ENCODE measurements around the gene PCDHGA2. TPM values are rescaled to one million over a fixed set of nuclear protein-coding genes. Genes with fewer than 3 reads are reported as not detected.
A peak's percentile ranks its signal among the peaks of the same experiment; 100 is the strongest.
"Not testable (repeated sequence)": the region's sequence is repeated elsewhere in the genome, so short reads cannot be mapped to it uniquely, and the experiment has no call there.

Gene PCDHGA2
- 0.03 and 0.05 TPM in 2 replicates for total RNA-seq (2014; rRNA removed; shearing (Covaris generic))

DNA sequence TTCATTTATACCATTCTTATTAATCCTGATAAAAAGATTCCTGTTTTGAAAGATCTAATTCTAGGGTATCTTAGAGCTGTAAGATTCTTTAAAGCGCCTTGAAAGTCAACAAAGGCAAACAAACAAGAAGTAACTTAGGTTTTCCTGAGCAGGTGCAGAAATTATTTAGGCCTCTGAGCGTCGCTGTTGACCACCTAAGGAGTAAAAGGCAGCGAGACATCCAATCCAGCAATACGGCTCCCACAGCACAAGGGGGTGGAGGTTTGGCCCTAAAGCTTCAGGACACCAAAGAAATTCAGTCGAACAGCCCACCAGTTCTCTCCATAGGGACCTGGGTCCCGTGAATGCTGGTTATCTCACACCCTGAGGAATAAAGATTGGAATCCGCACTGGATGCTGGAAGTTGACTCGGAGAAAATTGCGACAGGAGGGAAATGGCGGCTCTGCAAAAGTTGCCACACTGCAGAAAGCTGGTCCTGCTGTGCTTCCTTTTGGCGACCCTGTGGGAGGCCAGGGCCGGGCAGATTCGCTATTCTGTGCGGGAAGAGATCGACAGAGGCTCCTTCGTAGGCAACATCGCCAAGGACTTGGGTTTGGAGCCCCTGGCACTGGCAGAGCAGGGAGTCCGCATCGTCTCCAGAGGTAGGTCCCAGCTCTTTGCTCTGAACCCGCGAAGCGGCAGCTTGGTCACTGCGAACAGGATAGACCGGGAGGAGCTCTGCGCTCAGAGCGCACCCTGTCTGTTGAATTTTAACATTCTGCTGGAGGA is at the start of gene PCDHGA2:
Gene PCDHGA2, plus strand, starts transcription at position 223 of the 769 bp plus-strand sequence.
- DNase-seq (ENCODE audit: low spot score), result no peak

DNA sequence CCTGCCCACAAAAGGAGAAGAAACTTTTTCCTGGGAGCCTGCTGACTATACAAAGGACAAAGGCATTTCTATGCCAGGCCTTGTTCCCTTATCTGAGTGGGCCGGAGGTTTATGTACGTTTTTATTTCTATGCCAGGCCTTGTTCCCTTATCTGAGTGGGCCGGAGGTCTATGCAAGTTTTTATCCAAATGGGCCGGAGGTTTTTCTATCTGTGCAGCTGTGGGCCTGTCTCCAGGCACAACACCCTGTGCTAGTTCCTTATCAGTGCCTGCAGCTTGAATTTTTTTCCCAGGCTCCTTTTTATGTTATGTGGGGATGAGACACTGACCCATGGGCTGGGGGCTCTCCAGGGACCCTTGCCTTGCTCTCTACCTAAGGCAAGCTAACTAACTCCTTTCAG is 40.2 kb upstream of the PCDHGA2 start:
- DNase-seq (ENCODE audit: low spot score), result no peak

DNA sequence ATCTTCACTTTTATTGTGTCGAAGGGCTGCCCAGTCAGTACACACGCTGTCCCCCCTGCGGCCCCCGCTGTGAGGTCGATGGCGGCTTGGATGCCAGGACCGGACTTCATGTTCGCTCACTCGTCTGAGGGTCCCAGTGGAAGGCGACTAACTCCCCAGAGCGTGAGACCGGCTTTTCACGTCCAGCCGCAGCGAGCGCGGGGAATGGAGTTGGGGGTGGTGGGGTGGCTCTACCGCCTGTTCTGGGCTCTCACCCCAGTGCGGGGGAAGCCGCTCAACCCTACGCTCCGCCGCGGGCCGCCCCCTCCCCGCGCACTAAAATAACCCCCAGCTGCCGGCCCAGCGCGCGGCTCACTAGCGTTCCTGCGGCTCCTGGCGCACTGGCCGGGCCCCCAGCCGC is 34.8 kb upstream of the PCDHGA2 start, which contains the start of gene SLC25A2:
Gene SLC25A2, minus strand, starts transcription at position 294 of the 400 bp plus-strand sequence. Its CDS starts 184 bp downstream, at position 110.
- DNase-seq (ENCODE audit: low spot score), result no peak

DNA sequence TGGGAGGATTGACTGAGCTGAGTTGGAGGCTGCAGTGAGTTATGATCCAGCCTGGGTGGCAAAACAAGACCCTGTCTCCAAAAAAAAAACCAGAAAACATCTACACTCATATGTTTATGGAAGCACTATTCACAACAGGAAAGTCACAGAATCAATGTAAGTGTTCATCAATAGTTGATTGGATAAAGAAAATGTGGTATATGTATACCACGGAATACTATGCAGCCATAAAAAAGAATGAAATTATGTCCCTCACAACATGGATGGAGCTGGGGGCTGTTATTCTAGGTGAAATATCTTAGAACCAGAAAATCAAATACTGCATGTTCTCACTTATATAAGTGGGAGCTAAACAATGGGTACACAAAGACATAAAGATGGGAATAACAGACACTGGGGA is 31.9 kb upstream of the PCDHGA2 start:
- no peak for DNase-seq (ENCODE audit: low spot score)

DNA sequence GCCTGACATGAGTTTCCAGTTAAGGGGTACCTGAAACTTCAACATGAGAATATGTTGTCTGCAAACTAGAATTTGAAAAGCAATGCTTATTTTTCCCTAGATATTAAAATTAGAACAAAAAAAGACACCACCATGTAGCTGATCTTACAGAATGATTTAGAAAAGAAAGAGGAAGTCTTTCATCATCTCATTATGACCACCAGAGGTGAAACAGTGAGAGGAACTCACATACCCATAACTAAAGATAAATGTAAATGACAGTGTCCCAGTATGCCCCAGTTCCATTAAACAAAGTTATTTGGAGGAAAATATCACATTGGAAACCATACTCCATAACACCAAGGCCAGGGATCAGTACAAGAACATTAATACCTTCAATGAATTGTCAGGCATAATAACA is 24.8 kb upstream of the PCDHGA2 start:
- no peak for DNase-seq (ENCODE audit: low spot score)

DNA sequence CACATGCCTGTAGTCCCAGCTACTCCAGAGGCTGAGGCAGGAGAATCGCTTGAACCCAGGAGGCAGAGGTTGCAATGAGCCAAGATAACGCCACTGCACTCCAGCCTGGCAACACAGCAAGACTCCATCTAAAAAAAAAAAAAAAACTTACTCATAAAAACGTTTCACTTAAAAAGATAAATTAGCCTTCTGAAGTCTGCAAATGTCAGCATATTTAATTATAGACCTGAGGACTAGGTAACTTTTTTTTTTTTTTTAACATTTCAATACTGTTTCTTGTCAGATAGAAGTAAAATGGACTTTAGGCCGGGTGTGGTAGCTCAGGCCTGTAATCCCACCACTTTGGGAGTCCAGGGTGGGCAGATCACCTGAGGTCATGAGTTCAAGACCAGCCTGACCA is 21.6 kb upstream of the PCDHGA2 start:
- not testable (repeated sequence) for DNase-seq (ENCODE audit: low spot score)

DNA sequence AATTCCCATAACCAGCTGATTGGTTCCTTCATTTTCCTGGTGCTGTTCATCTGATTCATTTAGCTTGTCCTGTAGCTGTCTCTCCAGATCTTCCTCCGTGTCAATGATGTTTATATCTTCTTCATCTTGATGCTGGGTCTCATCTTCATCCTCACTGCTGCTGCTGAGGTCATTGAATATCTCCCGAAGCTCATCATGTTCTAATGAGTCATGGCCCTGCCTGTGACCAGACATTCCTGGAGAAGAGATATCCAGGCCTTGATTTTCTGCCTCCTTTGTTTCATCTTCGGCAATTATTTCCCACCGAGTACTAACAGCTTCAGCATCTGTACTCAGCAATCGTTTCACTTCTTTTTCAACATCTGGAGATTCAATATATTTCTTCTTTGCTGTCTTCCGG is 19.4 kb upstream of the PCDHGA2 start:
- DNase-seq (ENCODE audit: low spot score), result no peak

DNA sequence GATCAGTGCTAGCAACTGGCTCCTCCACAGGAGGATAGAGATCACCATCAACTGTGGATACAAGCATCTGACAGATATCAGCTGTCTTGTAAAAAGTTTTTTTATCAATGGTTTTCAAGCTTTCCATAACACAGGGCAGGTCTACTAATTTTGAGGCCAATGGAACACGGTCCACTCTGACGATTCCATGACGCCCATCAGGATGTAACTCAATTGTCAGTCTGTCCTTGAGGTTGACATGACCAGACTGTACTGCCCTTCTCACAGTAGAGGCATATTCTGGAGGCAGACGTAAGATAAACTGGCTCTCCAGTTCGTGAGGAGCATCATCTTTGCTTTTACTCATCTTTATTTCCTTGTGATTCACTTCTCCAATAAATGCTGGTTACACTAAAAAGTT is 18.9 kb upstream of the PCDHGA2 start:
- DNase-seq (ENCODE audit: low spot score), result no peak

DNA sequence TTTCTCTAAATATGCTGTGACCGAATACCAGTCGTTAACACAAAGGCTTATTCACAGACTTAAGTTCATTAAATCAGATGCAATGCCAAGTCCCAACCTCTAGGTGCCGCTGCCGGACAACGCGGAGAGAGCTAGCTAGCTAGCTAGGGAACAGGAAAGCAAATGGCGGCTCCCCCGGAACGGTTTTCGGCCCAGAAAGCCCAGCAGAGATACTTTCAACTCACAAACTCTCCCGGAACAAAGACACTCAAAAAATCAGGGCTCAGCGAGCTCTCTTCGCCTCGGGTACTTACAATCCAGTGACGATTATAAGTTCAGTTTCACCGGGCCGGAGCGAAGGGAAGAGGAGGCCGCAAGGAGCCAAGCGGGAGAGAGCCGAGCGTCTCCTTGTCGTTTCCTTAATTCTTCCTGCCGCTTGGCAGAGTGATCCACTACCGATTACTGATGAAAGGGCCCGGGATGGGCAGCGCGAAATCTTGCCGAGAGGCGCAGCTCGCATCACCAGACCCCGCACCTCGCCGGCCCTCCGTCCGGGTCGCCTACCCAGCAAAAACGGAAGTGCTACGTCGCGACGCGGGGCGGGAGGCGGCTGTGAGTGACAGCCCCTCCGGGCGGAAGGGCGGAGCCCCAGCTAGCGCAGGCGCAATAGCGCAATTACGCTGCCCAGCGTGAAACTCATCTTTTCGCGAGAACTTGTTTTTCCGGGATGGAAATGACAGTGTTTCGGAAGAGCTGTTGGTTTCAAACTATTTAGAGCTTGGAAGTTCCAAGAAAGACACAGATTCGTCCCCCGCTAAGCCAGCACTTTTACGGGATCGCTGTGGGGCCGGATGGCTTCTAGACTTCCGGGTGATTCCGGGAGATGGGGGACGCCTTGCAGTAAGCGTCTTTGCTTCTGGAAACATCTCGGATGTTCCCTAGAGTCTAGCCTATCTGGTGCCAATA is 18.1 kb upstream of the PCDHGA2 start, which contains the start of gene TAF7:
Gene TAF7, minus strand, starts transcription at position 560 of the 945 bp plus-strand sequence. CDS start 740 bp downstream, outside the sequence.
- peak; percentile 96 for DNase-seq (ENCODE audit: low spot score)

DNA sequence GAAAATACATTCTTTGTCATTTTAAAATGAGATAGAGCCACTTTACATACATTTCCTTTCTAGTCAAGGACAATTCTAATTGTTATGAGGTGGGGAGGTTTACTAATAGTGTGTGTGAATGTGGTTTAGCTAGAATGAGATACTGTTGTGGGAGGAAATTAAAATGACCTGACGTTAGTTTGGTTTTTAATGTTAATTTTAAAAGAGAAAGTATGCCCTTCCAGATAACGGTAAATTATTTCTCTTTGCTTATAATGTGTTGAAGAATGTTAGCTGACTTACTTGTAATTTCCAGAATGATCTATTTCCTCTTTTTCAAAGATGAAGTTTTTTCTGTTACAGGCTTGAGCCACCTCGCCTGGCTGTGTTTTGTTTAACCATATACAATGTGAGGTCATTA is 16.3 kb upstream of the PCDHGA2 start:
- no peak for DNase-seq (ENCODE audit: low spot score)

DNA sequence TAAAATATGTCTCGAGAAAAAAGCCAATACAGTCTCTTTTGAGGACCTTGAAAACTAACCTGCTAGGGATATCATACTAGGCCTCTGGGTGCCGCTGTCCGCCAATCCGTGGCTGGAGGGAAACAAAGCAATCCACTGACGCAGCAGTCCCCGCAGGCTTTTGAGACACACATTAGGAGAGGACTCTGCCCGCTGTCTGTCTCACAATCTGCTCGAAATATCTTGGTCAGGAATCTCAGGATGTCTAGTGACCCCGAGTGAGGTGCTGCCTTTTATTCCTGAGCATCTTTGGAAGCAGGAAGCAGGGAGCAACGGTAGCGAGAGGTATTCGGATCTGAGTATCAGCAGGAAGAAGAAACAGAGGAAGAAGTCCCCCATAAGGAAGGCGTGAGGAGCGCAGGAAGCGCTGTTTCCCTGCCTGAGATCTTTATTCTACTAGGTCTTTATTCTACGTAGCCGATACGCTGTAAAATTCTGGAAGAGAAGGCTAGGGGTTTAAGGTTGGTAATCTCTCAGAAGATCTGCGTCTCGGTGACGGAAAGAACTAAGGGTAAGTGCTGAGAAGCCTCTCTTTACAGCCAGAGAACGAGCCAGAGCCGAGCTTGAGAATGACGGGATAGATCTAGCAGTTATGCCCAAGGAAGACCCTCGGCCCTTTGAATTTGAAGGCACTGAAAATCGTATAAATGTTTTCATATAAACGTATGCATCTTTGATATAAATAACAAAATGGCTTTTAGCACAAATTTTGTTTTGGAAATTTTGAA is 12.3 kb upstream of the PCDHGA2 start:
- DNase-seq (ENCODE audit: low spot score), result no peak

DNA sequence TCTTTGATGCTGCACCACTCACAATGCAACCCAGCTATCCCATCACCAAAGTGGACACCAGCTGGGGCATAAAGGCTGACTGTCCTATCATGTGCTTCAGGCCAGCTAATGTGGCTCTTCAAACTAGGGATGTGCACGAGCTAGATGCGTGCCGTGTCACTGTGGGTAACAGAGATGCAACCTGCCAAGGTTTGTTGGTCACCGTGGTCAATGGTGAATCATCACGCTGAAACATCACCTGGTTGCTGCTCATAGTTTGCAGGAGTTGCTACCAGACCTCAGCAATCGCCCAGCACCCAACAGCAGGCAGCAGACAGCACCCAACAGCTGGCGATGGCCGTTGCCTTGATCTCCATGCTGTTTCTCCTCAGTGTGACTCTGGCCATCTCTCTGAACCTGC is 10.3 kb upstream of the PCDHGA2 start:
- DNase-seq (ENCODE audit: low spot score), result no peak

DNA sequence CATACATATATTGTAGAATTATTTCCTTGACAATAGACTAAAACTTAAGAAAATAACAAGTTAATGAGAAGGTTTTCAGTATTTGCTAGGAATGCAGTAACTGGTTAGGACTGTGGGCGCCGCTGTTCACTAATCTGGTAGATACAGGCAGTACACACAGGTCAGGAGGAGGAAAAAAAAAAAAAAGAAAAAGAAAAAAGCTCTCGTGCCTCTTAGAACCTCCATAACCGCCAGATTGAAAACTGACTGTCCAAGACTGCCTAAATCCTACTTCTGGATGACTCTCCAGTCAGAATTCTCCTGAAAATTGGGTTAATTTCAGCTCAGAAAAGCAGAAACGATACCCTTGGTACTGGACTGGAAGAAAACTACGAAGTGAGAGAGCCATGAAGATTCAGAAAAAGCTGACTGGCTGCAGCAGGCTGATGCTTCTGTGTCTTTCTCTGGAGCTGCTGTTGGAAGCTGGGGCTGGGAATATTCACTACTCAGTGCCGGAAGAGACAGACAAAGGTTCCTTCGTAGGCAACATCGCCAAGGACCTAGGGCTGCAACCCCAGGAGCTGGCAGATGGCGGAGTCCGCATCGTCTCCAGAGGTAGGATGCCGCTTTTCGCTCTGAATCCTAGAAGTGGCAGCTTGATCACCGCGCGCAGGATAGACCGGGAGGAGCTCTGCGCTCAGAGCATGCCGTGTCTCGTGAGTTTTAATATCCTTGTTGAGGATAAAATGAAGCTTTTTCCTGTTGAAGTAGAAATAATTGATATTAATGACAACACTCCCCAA is 8.1 kb upstream of the PCDHGA2 start, which contains the start of gene PCDHGA1:
Gene PCDHGA1, plus strand, starts transcription at position 216 of the 782 bp plus-strand sequence.
- DNase-seq (ENCODE audit: low spot score), result peak; percentile 47

DNA sequence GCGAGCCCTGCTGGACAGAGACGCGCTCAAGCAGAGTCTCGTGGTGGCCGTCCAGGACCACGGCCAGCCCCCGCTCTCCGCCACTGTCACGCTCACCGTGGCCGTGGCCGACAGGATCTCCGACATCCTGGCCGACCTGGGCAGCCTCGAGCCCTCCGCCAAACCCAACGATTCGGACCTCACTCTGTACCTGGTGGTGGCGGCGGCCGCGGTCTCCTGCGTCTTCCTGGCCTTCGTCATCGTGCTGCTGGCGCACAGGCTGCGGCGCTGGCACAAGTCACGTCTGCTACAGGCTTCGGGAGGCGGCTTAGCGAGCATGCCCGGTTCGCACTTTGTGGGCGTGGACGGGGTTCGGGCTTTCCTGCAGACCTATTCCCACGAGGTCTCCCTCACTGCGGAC is 6.0 kb upstream of the PCDHGA2 start:
- DNase-seq (ENCODE audit: low spot score), result not testable (repeated sequence)

DNA sequence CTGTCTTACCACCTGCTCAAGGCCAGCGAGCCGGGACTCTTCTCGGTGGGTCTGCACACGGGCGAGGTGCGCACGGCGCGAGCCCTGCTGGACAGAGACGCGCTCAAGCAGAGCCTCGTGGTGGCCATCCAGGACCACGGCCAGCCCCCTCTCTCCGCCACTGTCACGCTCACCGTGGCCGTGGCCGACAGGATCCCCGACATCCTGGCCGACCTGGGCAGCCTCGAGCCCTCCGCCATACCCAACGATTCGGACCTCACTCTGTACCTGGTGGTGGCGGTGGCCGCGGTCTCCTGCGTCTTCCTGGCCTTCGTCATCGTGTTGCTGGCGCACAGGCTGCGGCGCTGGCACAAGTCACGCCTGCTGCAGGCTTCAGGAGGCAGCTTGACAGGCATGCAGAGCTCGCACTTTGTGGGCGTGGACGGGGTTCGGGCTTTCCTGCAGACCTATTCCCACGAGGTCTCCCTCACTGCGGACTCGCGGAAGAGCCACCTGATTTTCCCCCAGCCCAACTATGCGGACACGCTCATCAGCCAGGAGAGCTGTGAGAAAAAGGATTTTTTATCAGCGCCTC is 2.3 kb downstream of the PCDHGA2 start:
- not testable (repeated sequence) for DNase-seq (ENCODE audit: low spot score)

DNA sequence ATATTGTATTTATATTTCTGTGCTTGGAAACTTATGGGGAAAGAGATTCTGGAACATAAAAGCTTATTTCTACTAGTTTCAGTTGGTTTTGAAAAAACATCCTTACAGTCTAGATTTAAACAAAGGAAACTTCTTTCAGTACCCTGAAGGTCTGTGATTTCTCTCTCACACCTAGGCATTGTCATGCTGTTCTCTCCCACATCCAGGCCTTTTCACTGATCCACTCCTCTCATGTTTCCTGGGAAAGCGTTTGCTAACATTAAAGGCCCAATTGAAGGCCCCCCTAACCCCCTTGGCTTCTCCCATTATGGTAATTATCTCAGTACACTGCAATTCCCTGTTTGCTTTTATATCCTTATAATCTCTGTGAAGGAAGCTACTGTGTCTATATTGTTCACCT is 4.2 kb downstream of the PCDHGA2 start:
- no peak for DNase-seq (ENCODE audit: low spot score)

DNA sequence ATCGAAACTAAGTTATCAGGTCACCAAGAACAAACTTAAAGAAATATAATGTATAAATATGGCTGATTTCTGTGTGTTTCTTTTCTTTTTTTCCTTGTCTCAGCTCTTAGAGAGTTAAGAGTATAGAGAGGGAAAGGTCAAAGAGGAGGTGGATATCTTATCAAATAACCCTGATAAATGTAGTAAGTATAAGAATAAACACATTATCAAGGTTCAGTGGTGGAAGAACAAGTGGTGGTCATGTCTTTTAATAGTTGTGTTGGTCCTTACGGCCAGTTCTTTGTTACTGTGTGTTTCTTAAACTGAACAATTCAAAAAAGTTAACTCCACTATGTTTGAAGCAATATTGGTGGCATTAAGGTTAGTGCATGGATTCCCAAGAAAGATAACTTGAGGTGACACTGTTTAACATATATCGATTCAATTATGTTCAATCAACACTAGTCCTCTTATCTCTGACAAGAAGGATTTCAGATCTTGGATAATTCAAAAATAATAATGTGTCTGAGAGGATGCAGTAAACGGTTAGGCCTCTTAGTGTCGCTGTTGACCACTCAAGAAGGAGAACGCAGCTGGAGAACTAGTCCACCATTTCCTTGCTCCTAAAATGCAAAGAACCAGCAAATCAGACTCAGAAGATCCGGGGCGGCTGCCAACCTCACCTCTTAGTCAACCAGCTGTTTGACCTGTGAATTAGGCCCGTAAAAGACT is 4.8 kb downstream of the PCDHGA2 start, which contains the start of gene PCDHGA3:
Gene PCDHGA3, plus strand, starts transcription at position 588 of the 711 bp plus-strand sequence. CDS start 205 bp downstream, outside the sequence.
- DNase-seq (ENCODE audit: low spot score), result peak; percentile 40

DNA sequence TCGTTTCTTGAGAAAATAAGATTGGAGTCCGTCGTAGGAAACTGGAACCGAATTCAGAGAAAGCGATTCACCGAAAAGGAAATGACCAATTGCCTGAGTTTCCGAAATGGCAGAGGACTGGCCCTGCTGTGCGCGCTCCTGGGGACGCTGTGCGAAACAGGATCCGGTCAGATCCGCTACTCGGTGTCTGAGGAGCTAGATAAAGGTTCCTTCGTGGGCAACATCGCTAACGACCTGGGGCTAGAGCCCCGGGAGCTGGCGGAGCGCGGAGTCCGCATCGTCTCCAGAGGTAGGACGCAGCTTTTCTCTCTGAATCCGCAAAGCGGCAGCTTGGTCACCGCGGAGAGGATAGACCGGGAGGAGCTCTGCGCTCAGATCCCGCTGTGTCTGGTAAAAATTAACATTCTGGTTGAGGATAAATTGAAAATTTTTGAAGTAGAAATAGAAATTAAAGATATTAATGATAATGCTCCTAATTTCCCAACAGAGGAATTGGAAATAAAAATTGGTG is 5.4 kb downstream of the PCDHGA2 start:
- no peak for DNase-seq (ENCODE audit: low spot score)

DNA sequence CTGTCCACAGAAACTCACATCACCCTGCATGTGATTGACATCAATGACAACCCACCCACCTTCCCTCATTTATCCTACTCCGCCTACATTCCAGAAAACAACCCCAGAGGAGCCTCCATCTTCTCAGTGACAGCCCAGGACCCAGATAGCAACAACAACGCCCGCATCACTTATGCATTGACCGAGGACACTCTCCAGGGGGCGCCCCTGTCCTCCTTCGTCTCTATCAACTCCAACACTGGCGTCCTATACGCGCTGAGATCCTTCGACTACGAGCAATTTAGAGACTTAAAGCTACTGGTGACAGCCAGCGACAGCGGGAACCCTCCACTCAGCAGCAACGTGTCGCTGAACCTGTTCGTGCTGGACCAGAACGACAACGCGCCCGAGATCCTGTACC is 6.8 kb downstream of the PCDHGA2 start:
- no peak for DNase-seq (ENCODE audit: low spot score)

Data from HT-29 (cell line).